ENCODE data around the gene BDP1.
"Not testable (repeated sequence)": the region's sequence is repeated elsewhere in the genome, so short reads cannot be mapped to it uniquely, and the experiment has no call there.

The BDP1 gene

DNA sequence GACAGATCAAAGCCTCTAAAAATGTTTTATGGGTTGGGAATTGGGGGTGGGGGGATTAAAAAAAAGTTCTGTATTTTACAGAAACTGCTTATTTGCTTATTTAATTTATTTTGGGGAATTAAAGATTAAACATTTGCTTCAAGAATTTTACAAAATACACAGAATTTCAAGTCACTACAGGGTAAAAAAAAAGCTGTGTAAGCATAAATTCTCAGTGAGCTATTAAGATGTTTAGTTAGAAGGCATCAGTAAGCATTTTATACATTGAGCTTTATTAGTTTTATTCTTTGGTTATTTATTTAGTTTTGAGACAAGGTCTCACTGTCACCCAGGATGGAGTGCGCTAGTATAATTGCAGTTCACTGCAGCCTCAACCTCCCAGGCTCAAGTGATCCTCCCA lies 5.2 kb downstream of the BDP1 start:
- no peak for DNase-seq (ENCODE audit: low read depth)

DNA sequence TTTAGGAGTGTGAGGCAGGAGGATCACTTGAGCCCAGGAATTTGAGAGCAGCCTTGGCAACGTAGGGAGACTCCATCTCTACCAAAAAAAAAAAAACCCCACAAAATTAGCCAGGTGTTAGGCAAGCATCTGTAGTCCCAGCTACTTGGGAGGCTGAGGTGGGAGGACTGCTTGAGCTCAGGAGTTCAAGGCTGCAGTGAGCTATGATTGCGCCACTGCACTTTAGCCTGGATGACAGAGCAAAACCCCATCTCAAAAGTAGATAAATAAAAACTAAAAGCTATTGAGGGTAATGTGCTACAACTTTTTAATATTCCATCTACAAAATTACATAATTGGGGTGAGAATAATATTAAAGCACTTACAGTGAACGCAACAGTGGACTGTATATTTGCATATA lies 5.9 kb downstream of the BDP1 start:
- no peak for DNase-seq (ENCODE audit: low read depth)

DNA sequence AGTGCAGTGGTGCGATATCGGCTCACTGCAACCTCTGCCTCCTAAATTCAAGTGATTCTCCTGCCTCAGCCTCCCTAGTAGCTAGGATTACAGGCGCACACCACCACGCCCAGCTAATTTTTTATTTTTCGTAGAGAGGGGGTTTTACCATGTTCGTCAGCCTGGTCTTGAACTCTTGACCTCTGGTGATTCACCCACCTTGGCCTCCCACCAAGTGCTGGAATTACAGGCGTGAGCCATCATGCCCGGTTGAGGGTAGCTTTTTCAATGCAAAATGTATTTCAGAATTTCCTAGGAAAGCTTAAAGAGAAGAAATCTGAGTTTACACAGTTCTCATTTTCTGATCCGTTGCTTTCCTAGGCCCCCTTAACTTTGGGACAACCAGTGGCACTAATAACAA lies 15.7 kb downstream of the BDP1 start:
- no peak for DNase-seq (ENCODE audit: low read depth)

DNA sequence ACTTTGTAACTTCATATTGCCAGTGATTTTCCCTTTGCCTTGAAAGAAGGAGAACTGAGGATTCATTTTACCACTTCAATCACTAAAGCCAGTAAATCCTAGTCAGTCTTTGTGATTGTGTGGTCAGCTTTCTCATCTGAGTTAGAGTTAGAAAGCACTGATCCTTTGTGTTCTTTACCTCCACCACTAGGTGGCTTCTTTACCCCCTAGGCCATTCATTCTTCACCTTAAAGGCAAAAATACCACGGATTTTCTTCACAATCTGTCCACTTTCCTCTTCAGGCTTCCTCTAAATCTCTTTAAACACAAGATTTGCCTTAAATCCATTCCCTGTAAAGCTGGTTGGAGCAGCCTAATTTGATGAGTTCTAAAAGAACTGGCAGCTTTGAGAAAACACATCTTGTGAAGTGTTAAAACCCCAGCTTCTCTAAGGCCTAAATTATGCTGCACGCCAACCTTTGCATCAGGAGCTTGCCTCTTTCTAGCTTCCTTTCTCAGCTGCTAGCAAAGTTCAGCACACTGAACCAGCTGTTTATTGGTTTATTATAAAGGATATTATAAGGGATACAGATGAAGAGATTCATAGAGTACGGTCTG lies 20.4 kb downstream of the BDP1 start:
- DNase-seq (ENCODE audit: low read depth): no peak

DNA sequence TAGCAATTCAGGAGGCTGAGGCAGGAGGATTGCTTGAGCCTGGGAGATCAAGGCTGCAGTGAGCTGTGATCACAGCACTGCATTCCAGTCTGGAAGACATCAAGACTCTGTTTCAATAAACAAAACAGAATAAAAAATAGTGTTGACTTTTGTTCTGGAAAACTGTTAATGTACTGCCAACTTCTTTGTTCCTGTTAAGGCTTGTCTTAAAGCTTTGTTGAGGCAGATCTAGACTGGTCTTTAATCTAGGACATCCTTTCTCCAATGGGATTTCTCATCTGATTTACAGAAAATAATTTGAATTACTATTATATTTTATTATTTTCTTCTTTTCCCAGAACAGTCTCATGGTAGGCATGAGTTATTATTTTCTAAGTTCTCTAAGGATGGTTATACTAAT lies 26.0 kb downstream of the BDP1 start:
- no peak for DNase-seq (ENCODE audit: low read depth)

DNA sequence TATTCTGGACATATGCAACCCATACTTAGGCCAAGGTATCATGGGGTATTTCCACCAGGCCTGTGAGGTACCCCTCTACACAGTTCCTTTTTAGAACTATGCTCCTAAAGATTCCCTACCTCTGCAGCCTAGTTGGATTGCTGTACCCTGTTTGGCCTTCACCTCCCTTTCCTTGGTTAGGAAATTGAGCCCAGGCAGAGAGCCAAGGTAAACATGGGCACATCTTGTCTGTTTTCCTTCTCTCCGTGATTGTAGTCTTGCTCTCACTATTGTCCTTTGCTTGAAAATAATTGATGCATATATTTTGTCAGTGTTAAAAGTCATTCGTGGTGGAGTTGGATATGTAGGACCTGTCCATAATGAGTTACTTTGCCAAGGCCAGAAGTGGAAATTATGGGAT lies 26.7 kb downstream of the BDP1 start:
- no peak for DNase-seq (ENCODE audit: low read depth)

DNA sequence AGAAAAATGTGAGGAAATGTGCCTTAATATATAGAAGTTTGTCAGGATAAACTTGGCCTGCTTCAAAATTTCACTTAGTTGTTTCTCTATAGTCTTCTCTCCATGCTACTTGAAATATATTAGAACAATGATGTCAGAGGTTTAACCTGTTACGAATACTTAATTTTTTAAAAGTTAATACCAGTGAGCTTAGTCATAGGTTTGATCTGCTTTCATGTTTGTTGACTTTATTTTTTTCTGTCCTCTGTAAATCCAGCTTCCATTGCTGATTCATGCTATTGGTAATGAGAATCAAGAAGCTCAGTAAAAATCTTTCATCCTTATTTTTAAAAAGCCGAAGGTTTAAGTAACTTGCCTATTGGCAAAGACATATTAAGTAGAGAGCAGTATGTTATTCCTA lies 27.9 kb downstream of the BDP1 start:
- DNase-seq (ENCODE audit: low read depth): peak; percentile 23

DNA sequence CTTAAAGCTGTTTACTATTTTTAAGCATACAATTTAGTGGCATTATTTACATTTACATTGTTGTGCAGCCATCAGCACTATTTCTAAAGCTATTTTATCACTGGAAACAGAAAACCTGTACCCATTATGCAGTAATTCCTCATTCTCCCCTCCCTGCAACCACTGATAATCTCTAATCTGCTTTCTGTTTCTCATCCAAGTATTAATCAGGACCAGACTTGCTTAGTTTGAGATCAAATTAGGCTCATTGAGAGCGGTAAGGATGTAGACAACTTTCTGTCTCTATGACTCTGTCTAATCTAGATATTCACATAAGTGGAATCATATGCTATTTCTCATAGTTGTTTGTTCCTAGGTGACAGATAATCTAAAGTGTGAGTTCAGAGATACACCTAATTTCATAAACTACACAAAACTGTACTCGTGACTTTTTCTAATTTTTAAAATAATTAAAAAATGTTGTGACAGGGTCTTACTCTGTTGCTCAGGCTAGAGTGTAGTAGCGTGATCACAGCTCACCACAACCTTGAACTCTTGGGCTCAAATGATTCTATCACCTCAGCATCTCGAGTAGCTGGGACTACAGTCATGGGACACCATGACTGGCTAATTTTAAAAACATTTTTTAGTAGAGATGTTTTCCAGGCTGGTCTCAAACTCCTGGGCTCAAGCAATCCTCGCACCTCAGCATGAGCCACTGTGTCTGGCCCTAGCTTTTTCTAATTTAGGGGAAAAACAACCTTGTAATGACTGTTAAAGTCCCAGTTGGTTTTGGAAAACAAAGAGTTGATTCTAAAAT lies 37.6 kb downstream of the BDP1 start:
- no peak for DNase-seq (ENCODE audit: low read depth)

DNA sequence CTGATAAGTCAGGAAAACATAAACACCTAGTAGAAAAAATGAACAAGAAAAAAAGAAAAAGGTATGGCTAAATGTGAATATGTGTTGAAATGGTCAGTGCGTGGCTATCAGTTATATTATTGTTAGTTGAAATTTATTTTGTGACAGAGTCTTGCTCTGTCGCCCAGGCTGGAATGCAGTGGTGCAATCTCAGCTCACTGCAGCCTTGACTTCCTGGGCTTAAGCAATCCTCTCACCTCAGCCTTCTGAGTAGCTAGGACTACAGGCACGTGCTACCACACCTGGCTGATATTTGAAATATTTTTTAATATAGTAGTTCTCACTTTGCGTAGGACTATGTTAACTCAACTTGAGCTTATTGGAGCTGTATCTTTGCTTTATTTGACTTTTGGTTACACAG lies 38.8 kb downstream of the BDP1 start:
- not testable (repeated sequence) for DNase-seq (ENCODE audit: low read depth)

DNA sequence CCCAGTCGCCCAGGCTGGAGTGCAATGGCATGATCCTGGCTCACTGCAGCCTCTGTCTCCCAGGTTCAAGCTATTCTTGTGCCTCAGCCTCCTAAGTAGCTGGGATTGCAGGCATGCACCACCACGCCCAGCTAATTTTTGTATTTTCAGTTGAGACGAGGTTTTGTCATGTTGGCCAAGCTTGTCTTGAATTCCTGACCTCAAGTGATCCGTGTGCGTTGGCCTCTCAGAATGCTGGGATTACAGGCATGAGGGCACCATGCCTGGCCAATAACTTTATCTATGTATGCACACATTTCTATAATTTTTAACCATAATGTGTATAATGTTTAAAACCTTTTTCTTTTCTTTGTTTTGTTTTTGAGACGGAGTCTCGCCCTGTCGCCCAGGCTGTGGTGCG lies 43.3 kb downstream of the BDP1 start:
- DNase-seq (ENCODE audit: low read depth): not testable (repeated sequence)

DNA sequence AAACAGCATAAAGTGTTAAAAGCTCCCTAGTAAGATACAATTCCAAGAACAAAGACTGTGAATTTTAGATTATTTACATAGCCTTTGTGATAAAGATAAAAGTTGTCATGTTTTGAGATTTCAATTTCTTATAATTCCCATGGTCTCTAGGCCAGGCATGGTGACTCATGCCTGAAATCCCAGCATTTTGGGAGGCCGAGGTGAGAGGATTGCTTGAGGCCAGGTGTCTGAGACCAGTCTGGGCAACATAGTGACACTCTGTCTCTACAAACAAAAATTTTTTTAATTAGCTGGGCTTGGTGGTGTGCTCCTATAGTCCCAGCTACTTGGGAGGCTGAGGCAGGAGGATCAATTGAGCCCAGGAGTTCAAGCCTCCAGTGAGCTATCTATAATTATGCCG lies 48.1 kb downstream of the BDP1 start:
- no peak for DNase-seq (ENCODE audit: low read depth)

DNA sequence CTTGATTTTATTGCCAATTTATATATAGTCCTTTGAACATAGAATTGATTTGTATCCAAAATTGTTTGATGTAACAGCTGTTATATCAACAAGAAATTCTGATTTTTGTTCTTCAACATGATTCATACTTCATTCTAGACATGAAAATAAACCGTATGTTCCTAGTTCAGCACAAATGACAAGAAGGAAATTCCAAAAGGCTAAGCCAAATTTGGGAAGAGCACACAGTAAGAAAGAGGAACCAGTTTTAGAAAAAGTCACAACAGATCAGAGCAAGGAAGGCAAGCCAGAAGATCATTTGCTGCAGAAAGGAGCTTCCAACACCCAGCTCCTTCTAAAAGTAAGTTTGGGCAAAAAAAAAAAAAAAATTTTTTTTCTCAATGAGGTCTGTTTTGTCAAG lies 66.7 kb downstream of the BDP1 start:
- no peak for DNase-seq (ENCODE audit: low read depth)

DNA sequence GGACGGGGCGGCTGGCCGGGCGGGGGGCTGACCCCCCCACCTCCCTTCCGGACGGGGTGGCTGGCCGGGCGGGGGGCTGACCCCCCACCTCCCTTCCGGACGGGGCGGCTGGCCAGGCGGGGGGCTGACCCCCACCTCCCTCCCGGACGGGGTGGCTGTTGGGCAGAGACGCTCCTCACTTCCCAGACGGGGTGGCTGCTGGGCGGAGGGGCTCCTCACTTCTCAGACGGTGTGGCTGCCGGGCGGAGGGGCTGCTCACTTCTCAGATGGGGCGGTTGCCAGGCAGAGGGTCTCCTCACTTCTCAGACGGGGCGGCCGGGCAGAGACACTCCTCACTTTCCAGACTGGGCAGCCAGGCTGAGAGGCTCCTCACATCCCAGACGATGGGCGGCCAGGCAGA lies 70.2 kb downstream of the BDP1 start:
- DNase-seq (ENCODE audit: low read depth): not testable (repeated sequence)

DNA sequence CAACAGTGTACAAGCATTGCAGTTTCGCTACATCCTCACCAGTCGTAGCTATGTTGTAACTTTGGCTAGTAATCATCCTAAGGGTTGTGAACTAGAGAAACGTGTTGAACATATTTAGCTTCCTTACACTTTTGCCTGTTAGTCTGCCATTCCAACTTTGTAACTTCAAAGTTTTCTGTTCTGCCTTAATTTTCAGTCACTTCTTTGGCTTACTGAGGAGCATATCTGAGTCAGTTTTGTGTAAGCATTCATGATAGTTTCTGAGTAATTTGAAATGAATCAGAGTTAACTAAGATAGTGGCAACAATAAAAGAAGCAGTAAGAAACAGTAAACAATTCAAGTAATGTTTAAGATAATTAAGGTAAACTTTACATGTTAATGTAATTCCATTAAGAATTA lies 72.8 kb downstream of the BDP1 start:
- no peak for DNase-seq (ENCODE audit: low read depth)

DNA sequence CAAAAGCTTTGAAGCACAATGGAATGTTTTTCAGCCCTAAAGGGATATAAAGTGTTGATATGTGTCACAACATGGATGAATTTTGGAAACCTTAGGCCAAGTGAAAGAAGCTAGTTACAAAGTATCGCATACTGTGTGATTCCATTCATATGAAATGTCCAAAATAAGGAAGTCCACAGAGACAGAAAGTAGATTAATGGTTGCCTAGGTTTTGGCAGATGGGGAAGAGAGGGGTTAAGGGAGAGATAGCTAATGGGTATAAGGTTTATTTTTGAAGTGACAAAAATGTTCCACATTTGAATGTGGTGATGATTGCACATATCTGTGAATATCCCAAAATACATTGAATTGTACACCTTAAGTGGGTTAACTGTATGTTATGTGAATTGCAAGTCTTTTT lies 74.2 kb downstream of the BDP1 start:
- DNase-seq (ENCODE audit: low read depth): no peak

DNA sequence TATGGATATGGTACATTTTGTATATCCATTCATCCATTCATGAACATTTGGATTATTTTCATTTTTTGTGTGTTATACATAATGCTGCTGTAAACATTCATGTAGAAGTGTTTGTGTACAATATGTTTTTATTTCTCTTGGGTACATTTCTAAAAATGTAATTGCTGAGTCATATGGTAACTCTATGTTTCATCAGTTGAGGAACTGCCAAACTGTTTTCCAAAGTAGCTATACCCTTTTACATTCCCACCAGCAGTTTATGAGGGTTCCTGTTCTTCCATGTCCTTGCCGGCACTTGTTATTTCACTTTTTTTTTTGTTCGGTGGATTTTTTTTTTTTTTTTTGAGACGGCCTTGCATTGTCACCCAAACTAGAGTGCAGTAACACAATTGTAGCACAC lies 77.7 kb downstream of the BDP1 start:
- no peak for DNase-seq (ENCODE audit: low read depth)

DNA sequence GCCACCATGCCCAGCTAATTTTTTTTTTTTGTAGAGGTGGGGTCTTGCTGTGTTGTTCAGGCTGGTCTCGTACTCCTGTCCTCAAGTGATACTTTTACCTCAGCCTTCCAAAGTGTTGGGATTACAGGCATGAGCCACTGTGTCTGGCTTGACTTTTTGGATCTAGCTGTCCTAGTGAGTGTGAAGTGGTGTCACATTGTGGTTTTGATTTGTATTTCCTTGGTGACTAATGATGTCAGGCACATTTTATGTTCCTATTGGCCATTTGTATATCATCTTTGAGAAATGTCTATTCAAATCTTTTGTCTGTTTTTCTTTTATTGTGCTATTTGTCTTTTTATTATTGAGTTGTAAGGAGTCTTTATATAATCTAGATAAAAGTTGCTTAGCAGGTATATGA lies 78.2 kb downstream of the BDP1 start:
- DNase-seq (ENCODE audit: low read depth): no peak

DNA sequence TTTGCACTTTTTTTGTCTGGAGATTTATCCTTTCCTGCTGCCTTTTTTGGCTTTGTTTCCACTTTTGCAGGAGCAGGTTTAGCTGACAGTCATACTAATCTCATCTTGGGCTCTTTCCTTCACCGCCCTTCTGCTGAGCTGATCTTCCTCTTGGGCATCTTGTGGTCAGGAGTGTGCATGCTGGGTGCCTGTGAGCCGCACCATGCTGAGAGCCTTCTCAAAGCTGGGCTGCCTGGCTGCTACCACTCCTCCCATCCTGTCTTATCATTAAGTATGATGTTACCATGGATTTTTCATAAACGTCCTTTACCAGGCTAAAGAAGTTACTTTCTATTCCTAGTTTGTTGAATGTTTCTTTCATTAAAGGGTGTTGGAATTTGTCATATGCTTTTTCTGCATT lies 82.2 kb downstream of the BDP1 start:
- DNase-seq (ENCODE audit: low read depth): no peak

DNA sequence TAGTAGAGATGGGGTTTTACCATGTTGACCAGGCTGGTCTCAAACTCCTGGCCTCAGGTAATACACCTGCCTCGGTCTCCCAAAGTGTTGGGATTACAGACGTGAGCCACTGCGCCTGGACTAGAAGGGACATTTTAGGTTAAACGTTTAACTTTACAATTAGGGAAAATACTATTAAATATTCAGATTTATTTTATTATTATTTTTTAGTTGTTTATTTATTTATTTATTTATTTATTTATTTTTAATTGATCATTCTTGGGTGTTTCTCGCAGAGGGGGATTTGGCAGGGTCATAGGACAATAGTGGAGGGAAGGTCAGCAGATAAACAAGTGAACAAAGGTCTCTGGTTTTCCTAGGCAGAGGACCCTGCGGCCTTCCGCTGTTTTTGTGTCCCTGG lies 95.4 kb downstream of the BDP1 start:
- DNase-seq (ENCODE audit: low read depth): not testable (repeated sequence)

DNA sequence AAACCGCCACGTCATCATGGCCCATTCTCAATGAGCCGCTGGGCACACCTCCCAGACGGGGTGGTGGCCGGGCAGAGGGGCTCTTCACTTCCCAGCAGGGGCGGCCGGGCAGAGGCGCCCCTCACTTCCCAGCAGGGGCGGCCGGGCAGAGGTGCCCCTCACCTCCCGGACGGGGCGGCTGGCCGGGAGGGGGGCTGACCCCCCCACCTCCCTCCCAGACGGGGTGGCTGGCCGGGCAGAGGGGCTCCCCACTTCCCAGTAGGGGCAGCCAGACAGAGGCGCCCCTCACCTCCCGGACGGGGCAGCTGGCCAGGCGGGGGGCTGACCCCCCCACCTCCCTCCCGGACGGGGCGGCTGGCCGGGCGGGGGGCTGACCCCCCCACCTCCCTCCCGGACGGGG lies 96.1 kb downstream of the BDP1 start:
- not testable (repeated sequence) for DNase-seq (ENCODE audit: low read depth)

DNA sequence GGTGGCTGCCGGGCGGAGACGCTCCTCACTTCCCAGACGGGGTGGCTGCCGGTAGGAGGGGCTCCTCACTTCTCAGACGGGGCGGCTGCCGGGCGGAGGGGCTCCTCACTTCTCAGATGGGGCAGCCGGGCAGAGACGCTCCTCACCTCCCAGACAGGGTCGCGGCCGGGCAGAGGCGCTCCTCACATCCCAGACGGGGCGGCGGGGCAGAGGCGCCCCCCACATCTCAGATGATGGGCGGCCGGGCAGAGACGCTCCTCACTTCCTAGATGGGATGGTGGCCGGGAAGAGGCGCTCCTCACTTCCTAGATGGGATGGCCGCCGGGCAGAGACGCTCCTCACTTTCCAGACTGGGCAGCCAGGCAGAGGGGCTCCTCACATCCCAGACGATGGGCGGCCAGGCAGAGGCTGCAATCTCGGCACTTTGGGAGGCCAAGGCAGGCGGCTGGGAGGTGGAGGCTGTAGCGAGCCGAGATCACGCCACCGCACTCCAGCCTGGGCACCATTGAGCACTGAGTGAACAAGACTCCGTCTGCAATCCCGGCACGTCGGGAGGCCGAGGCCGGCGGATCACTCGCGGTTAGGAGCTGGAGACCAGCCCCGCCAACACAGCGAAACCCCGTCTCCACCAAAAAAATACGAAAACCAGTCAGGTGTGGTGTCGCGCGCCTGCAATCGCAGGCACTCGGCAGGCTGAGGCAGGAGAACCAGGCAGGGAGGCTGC lies 96.7 kb downstream of the BDP1 start:
- not testable (repeated sequence) for DNase-seq (ENCODE audit: low read depth)

DNA sequence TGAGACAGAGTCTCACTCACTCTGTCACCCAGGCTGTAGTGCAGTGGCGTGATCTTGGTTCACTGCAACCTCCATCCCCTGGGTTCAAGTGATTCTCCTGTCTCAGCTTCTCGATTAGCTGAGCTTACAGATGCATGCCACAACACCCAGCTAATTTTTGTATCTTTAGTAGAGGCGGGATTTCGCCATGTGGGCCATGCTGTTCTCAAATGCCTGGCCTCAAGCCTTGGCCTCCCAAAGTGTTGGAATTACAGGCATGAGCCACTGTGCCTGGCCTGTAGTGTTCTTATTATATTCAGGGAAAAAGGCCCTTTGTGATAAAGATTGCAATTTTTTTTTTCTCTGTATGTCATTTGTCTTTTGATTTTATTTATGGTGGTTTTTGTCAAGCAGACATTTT lies 107.7 kb downstream of the BDP1 start:
- DNase-seq (ENCODE audit: low read depth): no peak

DNA sequence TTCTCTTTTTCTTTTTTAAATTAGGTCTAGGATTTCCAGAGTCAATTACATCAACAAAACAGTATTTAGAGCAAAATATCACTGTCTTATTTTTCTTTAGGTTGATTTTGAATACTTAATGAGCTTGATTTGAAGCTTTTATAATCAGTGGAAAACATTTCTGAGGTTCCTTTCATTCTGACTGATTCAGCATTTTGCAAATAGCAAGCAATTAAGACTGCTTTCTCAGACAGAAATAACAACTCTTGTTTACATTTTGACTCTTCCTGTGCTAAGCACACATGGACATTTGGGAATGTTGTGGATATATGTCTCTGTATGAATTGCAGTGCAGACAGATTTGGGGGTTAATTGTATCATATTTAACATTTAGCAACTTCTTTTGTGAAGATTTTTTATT lies 109.4 kb downstream of the BDP1 start:
- DNase-seq (ENCODE audit: low read depth): no peak

All from HS-27A (cell line).